Embryonic facial prominence (tissue), 1 donor: Measurements from ENCODE around the gene KRTAP2-4.
"Not testable (repeated sequence)": the region's sequence is repeated elsewhere in the genome, so short reads cannot be mapped to it uniquely, and the experiment has no call there.

ENCODE experiments used
- DNase-seq: peaks from one replicate; pipeline ENCODE4 v3.0.0-alpha.2; 2016; ENCODE audit errors: extremely low spot score

Gene KRTAP2-4

DNA sequence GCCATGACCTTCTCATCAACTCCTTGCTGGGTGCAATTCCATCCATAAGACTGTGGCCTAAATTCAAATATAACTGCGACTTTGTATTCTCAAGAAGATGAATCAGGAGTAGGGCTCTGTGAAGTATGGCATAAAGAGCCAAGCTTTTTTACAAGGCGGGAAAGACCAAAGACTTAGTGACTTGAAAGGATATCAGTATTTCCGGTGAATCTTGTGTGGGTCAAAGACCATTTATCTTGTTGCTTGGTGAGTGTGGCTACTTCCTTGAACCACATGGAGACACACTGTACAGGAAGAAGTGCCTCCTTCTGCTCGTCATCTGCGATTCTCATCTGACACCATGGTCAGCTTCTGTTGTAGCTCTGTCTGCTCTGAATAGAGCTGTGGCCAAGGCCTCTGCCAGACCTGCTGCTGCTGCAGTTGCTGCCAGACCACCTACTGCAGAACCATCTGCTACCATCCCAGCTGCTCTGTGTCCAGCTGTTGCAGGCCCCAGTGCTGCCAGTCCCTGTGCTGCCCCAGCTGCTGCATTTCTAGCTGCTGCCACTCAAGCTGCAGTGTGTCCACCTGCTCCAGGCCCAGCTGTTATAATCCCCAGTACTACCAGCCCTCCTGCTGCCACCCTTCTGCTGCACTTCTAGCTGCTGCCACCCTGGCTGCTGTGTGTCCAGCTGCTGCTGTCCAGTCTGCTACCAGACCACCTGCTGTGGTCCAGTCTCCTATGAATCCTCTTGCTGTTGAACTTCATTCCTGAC lies 6.1 kb upstream of the KRTAP2-4 start:
- no peak for DNase-seq

DNA sequence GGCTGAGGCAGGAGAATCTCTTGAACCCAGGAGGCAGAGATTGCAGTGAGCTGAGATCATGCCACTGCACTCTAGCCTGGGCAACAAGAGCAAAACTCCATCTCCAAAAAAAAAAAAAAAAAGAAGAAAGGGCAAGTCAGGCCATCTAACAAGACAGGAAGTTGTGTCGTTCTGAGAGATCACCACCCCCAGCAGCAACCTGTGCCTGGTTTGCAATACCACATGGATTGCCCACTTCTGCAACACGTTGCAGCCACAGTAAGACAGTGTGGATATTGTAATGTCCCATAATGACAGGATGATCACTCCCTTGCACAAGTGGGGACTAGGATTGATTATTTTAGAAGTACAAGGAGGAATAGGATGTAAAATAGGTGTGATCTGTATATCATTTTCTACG lies 3.4 kb upstream of the KRTAP2-4 start:
- no peak for DNase-seq

DNA sequence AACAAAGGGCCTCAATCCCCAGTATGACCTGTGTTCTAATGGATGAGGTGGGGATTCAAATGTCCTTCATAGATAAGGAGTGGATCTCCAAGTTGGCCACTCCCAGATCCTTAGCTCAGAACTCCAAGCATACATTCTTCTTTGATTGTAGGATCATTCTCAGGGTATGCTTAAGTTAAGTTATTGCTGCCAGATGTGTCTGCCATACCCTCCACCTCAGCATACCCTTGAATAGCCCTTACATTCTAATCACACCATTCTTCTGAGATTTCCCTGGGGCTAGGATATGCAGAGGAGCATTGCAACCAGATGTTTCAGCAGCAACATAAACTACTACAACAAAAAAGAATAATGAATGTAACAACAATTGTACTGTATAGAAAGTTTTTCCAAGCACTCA lies 1.6 kb upstream of the KRTAP2-4 start:
- no peak for DNase-seq

DNA sequence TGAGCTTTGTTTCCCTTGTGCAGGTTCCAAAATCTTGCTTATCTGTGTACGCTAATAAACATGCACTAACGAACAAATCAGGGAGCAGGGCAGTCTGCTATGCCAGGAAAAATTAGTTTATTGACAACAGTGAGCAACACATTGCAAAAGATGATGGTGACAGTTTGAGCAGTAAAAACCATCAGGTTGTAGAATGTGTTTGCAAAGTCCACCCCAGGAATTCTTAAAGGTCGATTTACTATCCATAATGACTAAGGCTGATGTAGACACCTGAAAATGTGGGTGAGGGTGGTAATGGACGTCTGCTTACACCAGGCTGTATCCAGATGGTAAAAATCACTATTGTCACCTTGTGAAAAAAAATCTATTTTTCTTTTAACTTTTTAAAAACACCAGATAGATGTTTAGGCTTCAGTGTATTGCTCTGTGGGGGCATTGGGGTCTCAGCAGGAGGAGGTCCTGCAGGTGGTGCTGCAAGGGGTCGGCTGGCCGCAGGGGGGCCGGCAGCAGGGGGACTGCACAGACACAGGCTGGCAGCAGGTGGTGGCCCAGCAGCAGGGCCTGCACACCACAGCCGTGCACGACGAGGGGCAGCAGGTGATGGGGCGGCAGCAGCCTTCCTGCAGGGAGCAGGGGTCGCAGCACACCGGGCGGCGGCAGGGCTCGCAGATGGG lies 526 bp downstream of the KRTAP2-4 start:
- not testable (repeated sequence) for DNase-seq

DNA sequence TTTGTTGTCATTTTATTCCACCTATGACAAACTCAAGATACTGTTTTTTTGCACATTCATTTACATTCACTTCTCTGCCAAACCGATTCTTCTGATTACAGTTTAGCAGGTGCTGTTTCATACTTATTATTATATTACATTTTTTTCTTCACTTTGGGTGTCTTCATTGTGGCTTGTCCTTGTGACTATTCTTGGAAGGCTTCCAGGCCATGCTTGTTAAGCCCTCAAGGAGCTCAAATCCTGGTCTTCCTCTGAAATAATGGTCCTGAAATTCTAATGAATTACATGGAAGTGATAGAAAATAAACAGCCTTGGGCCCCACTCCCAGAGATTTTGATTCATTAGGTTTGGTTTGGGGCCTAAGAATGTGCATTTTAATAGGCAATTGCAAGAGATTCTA lies 1.4 kb downstream of the KRTAP2-4 start:
- DNase-seq = no peak

DNA sequence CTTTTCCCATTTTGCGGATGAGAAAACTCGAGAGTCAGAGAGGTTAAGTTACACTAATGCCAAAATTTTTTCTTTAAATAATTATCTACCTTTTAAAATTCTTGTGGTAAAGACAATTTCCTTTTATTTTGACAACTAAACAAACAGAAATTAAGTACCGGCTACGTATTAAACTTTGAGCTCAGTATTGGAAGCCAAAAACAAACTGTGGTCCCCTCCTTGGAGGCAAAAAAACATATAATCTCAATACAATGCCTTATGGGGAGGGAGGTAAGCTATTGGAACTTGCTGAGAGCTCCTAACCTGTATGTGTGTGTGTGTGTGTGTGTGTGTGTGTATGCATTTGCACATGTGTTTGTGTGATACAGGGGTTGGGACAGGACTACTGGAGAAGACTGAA lies 2.2 kb downstream of the KRTAP2-4 start:
- no peak for DNase-seq

DNA sequence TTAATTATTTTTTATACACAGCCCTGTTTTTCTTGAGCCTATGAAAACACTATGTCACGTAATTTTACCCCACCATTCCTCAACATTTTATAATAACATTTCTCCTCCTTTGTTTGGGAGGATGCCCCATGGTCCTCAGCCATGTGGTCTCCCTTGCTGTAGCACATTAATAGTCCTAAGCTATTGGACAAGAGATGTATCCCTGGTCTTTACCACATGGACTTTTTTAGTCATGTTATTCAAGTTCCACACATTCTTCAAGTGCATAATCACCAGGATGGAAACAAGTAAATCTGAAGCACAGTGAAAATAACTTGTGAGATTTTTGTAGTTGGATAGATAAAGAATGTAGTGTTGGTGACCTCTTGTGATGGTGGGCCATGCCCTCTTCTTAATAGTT lies 3.7 kb downstream of the KRTAP2-4 start:
- no peak for DNase-seq

DNA sequence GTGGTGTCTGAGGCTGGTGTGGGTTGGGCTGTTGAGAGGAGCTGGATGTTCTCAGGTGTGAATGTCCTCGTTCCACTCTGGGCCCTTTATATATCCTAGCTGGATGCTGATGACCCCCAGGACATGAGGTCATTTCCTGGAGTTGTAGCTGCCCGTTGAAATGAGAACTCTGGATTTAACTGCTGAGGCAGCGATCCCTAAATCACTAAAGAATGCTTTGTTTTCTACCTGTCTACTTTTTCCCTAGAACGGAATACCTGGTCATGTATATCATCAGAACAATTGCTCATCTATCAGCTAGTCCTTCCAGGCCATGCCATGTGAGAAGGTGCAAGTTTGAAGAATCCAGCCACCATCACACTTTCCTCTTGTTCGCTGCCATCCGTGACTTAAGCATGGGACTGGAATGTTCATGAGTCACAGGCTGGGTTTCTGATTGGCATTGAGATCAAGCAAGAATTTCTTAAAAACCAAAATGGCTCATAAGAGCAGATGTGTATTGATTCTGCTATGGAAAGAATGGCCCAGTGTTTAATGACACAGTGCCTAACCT lies 5.6 kb downstream of the KRTAP2-4 start, which contains the start of gene KRTAP2-3:
TSS of gene KRTAP2-3 (minus strand) at position 63 of the 553 bp plus-strand sequence. CDS start 64 bp downstream, outside the sequence.
- no peak for DNase-seq

DNA sequence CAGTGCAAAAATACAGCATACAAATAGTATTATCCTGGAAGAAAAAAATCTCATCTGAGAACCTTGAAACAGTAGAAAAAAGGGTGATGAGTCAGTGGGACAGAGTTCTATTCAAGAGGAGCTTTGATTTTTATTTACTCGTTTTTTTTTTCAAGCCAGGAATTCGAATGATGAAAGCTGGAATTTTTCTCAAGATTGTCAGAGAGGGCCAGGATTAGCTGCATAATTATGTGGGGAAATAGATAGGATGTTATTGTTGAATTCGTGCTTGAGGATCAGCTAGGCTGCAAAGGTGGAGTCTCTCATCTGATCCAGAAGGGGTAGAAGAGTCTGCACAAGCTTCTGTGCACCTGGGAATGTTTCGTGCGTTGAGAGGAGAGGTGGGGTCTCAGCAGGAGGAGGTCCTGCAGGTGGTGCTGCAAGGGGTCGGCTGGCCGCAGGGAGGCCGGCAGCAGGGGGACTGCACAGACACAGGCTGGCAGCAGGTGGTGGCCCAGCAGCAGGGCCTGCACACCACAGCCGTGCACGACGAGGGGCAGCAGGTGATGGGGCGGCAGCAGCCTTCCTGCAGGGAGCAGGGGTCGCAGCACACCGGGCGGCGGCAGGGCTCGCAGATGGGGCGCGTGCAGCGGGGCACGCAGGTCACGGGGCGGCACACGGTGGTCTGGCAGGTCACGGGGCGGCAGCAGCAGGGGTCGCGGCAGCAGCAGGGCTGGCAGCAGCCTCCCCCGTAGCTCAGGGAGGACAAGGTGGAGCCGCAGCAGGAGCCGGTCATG lies 6.2 kb downstream of the KRTAP2-4 start:
- not testable (repeated sequence) for DNase-seq

DNA sequence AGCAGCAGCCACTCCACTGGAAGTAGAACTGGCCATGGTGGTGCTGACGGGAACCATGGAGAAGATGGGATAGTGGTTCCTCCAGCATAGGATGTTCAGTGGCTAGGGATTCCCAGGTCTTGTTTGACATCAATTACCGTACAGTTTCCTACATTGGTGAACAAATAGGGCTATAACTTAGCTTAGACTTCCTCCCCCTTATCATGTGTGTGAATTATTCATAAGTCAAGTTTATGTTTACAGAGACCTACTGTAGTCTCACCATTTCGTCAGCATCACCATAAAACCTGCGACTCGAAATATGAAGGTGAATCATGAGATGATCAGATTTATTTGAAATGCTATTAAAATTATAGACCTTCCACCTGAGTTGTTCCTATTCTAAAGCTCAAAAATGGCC lies 6.9 kb downstream of the KRTAP2-4 start:
- no peak for DNase-seq

DNA sequence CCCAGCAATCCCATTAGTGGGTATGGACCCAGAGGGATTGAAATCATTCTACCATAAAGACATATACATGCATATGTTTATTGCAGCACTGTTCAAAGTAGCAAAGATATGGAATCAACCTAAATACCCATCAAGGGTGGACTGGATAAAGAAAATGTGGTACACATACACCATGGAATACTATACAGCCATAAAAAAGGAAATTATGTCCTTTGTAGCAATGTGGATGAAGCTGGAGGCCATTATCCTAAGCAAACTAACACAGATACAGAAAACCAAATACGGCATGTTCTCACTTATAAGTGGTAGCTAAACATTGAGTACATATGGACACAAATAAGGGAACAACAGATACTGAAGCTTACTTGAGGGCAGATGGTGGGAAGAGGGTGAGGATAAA lies 8.1 kb downstream of the KRTAP2-4 start:
- DNase-seq = no peak

DNA sequence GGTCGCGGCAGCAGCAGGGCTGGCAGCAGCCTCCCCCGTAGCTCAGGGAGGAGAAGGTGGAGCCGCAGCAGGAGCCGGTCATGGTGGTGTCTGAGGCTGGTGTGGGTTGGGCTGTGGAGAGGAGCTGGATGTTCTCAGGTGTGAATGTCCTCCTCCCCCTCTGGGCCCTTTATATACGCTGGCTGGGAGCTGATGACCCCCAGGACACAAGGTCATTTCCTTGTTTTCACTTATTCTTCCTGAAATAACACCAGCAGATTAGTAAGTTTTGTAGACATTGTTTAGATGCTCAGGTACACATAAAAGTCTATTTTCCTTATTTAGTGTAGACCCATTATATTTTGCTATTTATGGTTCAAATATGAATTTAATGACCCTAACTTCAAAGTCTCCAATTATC lies 10.5 kb downstream of the KRTAP2-4 start, which contains the start of gene KRTAP2-2:
TSS of gene KRTAP2-2 (minus strand) at position 101 of the 400 bp plus-strand sequence. CDS start at position 82, 19 bp downstream.
- not testable (repeated sequence) for DNase-seq

DNA sequence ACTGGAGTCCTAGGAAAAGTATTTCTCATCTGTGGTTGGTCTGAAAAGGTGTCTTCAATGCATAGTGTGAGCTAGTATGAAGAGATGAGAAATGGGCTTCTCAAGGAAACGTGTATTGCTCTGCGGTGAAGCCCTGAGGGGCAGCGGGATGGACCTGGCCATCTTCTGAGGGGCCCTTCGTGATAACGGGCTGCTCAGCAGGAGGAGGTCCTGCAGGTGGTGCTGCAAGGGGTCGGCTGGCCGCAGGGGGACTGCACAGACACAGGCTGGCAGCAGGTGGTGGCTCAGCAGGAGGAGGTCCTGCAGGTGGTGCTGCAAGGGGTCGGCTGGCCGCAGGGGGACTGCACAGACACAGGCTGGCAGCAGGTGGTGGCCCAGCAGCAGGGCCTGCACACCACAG lies 11.1 kb downstream of the KRTAP2-4 start:
- not testable (repeated sequence) for DNase-seq

DNA sequence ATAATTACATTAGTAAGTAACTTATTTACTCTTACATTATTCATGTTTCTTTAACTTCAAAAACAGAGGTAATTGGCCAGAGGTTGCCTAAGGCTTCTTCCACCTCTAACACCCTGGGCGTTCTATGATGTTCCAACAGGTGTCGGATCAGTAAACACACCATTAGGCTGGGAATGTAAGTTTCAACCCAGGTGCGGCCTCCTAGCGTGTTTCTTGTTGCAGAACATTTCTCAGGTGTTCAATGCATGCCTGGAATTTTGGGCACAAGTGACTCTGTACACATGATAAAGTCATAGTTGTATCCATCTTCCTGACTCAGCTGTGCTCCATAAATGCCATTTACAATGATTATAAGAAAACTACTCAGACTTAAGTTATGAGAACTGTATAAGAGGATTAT lies 11.7 kb downstream of the KRTAP2-4 start:
- DNase-seq = no peak

DNA sequence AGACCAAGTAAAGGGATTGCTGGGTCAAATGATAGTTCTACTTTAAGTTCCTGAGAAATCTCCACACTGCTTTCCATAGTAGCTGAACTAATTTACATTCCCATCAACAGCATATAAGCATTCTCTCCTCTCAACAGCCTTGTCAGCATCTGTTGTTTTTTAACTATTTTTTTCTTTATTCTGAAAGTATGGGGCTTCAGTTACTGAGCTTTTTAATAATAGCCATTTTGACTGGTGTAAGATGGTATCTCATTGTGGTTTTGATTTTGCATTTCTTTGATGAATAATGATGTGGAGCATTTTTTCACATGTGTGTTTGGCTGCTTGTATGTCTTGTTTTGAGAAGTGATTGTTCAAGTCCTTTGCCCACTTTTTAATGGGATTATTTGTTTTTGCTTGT lies 13.1 kb downstream of the KRTAP2-4 start:
- no peak for DNase-seq

DNA sequence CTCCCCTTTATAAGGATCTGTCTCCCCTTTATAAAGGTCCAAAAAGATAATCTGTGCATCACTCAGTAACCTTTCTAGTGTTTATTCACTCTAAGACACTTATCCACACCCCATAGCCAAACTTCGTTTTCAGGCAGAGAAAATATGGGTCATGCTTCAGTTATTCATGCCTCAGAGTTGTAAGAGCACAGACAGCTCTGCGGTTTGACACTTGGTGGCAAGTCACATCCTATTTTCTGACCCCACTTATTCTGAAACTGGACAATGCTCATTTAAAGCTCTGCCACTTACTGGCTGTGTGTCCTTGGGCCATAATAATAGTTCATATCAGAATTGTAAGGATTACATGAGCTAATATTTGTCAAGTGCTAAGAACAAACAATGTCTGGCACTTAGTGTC lies 16.6 kb downstream of the KRTAP2-4 start:
- DNase-seq = no peak

DNA sequence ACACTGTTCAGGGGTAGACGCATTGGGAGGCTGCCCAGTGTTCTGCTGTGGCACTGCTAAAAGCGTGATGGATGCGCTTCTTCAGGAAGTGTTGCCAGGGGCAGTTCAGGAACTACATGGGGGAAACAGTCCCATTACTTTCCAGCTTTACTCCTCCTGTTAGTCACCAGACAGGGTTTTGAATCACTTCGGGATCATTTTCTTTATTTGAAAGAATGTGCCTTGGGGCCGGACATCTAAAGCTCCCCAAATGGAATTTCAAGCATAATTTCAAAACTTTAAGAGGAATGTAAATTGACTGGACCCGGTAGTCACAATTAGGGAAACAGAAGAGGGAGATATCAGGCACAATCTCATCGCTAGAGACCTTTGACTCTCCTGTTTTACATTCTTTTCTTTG lies 17.2 kb downstream of the KRTAP2-4 start:
- DNase-seq = no peak

DNA sequence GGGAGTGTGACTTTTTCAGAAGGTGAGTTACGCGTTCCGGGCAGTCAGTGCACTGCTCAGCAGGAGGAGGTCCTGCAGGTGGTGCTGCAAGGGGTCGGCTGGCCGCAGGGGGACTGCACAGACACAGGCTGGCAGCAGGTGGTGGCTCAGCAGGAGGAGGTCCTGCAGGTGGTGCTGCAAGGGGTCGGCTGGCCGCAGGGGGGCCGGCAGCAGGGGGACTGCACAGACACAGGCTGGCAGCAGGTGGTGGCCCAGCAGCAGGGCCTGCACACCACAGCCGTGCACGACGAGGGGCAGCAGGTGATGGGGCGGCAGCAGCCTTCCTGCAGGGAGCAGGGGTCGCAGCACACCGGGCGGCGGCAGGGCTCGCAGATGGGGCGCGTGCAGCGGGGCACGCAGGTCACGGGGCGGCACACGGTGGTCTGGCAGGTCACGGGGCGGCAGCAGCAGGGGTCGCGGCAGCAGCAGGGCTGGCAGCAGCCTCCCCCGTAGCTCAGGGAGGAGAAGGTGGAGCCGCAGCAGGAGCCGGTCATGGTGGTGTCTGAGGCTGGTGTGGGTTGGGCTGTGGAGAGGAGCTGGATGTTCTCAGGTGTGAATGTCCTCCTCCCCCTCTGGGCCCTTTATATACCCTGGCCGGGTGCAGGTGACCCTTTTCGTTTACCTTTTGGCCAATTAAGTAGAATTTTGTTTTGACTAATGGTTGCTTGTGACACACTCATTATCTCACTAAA lies 18.8 kb downstream of the KRTAP2-4 start, which contains the start of gene KRTAP2-1:
TSS of gene KRTAP2-1 (minus strand) at position 582 of the 731 bp plus-strand sequence. CDS start at position 533, 49 bp downstream.
- not testable (repeated sequence) for DNase-seq

DNA sequence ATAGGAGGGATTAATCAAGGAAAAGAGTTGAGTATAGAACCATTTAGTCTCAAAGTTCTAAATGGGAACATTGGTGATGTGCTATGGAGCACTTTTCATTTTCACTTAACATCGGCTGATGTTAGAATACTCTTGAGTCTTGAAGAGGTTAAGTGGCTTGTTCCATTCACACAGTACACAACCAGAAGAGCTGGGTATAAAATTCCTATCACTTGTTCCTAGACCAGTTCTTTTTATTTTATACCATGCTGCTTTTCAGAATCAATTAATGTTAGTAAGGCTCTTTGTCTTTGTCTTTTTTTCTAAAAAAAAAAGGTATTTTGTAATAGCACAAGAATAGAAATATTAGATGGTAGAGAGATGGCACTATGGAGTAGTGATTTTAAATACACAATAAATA lies 22.7 kb downstream of the KRTAP2-4 start:
- no peak for DNase-seq

DNA sequence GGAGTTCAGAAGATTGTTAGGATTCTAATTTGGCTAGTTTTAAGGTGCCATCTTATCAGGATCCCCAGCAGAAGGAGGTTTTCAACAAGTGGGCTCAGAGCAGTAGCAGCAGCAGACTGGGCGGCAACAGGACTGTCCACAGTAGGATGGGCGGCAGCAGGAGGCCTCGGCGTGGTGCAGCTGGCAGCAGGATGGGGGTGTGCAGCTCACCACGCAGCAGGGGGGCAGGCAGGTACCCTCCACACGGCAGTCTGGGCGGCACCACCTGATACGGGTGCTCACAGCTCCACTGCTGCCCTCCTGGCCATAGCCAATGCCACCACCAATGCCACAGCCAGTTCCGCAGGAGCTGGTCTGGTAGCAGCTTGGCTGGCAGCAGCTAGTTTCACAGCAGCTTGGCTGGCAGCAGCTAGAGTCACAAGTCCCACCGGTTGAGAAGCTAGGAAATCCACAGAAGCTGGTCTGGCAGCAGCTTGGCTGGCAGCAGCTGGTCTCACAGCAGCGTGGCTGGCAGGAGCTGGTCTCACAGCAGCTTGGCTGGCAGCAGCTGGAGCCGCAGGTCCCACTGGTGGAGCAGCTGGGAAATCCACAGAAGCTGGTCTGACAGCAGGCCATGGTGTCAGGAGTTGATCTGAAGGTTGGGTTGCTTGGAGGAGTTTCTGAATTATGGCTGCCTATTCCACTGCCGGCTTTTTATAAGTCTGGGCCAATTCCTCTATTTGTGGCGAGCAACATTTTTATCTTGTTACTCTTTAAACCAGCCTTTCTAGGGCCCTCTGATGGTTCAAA lies 24.7 kb downstream of the KRTAP2-4 start, which contains the start of gene KRTAP1-1:
TSS of gene KRTAP1-1 (minus strand) at position 668 of the 789 bp plus-strand sequence. CDS start at position 615, 53 bp downstream.
- DNase-seq = not testable (repeated sequence)
